NCI-H748 treated with DMSO at 0.1 percent for 48 hours (cell line): ENCODE data around the gene IL13RA1.
A peak's percentile ranks its signal among the peaks of the same experiment; 100 is the strongest.
"Not testable (repeated sequence)": the region's sequence is repeated elsewhere in the genome, so short reads cannot be mapped to it uniquely, and the experiment has no call there.

Experiments used
- DNase-seq: peaks from one replicate; lab custom pipeline; 2025; lab: John Stamatoyannopoulos, UW

Gene IL13RA1

DNA sequence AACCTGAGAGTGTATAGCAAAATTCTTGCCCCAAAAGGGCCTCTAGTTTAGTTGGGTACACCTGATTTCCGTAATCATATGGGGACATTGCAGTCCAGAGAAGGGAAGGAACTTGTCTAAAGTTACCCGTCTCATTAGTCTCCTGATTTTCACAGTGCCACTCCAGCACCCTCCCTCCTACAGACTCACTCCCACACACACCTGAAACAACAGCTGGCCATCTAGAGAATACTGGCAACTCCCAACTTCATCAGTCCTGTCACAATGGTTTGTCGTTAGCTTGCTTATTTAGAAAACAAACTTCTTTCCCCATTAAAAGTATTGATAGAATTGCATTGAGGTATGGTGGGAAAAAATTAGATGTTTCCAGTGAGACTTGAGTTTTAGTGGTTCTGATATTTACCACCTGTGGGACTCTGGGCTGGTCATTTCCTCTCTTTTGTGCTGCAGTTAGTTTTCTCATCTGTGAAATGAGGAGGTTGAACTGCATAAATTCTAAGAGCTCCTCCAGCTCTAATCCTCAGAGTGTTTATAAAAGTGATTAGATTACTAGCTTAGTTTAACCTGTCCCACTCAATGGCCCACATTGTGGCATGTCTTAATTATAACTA lies 1.7 kb downstream of the IL13RA1 start:
- DNase-seq: no peak

DNA sequence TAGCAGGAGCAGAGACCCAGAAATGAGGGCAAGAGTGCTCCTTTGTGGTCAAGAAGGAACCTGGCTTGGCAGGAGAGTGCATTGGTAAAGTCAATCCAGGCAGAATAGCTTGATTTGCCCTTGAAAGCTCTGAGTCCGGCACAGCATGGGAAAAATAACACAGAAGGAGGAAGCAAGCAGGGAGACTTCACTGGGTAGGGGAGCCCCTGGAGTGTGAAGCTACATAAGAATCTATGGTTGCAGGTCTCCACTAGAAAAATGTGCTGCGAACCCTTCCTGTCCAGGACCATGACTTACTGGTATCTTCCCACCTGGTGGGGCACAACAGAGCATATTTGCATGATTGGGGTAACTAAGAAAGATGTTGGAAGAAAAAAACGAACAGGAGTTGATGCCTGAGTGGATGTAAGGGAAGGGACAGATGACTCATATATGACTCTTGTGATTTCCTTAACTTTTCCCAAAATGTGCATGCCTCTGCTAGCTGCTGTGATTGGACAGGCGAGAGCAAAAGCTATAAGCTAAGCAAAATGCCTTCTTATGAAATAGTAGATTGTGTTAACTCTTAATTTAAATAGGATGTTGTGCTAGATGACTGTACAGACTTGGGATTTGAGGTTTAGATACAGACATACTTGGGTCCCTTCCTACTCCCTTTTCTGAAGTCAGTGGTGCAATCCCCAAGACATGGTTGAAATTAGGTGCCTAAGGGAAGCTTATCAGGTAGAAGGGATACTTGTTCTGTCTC lies 3.3 kb downstream of the IL13RA1 start:
- DNase-seq: no peak

DNA sequence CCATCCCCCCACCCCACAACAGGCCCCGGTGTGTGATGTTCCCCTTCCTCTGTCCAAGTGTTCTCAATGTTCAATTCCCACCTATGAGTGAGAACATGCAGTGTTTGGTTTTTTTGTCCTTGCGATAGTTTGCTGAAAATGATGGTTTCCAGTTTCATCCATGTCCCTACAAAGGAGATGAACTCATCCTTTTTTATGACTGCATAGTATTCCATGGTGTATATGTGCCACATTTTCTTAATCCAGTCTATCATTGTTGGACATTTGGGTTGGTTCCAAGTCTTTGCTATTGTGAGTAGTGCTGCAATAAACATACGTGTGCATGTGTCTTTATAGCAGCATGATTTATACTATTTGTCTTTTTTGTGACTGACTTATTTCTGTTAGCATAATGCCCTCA lies 5.1 kb downstream of the IL13RA1 start:
- not testable (repeated sequence) for DNase-seq

DNA sequence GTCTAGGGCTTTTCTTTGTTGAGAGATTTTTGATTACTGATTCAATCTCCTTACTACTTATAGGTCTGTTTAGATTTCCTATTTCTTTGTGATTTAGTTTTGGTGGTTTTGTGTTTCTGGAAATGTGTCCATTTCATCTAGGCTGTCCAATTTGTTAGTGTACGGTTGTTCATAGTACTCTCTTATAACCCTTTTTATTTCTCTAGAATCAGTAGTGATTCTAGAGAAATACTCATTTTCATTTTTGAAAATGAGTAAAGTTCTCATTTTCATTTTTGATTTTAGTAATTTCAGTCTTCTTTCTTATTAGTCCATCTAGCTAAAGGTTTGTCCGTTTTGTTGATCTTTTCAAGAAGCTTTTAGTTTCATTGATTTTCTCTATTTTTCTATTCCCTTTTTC lies 7.5 kb downstream of the IL13RA1 start:
- DNase-seq: no peak

DNA sequence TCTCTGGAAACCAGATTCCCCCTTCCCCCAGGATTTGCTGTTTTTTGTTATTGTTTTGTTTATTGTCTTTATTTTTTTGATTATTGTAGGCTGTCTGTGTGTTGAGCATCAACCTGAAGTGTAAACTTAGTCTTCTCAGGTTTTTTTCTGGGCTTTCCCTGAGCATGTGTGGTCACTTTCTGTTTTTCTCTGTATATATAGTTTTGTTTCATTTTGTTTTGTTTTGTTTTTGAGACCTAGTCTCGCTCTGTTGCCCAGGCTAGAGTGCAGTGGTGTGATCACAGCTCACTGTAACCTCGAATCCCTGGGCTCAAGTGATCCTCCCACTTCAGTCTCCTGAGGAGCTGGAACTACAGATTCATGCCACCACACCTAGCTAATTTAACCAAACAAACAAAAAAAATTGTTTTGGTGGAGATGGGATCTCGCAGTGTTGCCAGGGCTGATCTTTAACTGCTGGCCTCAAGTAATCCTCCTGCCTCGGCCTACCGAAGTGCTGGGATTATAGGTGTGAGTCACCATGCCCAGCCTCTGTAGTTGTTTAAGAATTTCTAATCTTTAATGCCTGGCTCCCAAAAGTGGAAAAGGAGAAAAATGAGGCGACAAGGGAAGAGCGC lies 9.1 kb downstream of the IL13RA1 start:
- no peak for DNase-seq

DNA sequence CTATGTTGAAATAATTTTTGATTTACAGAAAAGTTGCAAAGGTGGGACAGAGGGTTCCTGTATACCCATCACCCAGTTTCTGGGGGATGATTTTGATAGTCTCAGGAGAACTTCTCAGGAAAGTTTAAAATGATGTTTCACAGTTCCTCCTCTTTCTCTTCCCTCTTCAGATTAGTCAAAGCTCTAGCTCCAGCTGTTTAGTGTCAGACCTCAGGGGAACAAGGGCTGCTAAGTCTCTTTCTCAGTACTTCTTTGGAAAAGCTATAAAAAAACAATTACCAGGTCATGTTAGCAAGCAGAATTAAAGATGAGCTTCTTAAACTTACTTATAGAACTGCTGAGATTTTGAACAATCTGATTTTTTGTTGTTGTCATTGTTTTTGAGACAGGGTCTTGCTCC lies 12.2 kb downstream of the IL13RA1 start:
- no peak for DNase-seq

DNA sequence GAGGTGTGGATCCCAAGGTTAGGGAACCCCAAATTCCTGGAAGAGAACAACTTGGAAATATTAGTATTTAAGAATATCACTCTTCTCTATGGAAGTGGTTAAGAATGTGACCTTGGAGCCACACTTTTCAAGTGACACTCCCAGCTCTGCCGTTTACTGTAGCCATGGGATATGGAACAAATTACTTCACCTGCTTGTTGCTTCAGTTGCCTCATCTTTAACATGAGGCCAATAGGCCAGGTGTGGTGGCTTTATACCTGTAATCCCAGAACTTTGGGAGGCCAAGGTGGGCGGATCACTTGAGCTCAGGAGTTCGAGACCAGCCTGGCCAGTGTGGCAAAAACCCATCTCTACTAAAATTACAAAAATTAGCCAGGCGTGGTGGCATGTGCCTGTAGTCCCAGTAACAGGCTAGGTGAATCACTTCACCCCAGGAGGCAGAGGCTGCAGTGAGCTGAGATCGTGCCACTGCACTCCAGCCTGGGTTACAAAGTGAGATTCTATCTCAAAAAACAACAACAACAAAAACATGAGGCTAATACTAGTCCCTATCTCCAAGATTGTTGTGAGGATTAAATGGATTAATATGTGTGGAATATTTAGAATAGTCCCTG lies 13.0 kb downstream of the IL13RA1 start:
- DNase-seq: no peak

DNA sequence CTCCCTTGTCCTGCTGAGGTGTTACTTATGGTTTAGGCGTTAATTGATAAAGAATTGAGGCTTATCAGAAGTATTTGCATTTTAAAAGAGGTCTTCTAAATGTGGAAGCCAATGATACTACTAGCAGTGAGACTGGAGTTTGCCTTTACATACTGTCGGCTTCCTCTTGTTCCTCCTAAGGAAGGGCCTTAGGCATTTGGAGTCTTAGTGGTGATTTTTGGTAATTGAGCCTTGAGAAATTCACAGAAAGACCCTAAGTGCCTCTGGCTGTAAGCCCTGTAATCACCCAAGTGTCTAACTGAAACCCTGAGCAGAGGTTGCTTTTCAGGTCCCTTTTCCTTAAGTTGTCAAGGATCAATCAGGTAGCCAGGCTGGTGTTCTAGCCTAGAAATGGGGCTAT lies 14.8 kb downstream of the IL13RA1 start:
- DNase-seq: no peak

DNA sequence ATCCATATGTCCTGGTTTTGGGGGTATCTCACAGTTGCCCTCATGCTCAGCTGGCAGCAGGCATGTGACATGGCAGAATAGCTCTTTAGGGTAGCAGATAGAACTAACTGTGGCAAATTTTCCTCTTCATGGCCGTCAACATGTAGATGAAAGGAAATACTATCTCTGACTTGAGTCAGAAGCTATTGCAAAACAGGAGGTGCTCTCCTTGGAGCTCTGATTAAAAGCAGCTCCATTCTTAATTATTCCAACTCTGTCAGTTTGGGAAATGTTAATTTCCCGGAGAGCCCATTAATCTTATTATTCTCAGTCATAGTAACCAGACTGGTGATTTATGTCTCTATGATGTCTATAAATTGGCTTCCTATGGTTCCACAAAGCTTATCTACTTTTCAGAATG lies 18.2 kb downstream of the IL13RA1 start:
- no peak for DNase-seq

DNA sequence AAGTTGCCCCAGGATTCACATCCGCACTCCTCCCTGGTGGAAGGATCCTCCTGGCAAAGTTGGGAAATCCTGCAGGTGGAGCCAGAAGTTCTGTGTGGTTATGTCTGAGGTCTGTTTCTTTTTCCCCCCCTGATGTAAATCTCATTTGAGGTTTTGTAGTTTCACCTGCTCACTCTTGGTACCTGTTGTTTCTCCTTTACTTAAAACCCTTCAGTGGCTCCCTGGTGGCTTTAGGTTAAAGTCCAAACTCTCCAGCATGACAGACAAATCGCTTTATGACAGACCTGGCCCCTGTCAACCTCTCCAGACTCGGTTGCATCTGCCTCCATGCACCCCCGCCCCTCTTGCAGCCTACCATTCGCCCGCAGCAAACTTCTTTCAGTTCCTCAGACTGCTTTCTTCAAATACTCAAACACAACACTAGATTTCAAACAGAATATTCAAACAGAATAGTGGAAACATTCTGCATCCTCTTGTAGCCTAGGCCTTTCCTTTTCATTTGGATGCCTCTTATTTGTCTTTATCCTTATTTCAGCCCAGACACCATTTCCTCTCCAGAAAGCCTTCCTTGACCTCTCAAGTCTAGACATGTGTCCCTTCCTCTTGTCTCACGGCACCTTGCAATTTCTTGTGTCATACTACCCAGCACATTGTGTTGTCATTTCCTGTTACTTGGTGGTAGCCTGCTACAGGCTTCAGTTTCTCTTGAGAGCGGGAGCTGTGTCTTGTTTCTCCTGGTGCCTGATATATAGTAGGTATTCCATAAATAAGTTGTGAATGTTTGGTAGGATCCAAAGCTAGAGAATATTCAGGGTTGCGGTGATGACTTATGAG lies 24.8 kb downstream of the IL13RA1 start:
- DNase-seq: no peak

DNA sequence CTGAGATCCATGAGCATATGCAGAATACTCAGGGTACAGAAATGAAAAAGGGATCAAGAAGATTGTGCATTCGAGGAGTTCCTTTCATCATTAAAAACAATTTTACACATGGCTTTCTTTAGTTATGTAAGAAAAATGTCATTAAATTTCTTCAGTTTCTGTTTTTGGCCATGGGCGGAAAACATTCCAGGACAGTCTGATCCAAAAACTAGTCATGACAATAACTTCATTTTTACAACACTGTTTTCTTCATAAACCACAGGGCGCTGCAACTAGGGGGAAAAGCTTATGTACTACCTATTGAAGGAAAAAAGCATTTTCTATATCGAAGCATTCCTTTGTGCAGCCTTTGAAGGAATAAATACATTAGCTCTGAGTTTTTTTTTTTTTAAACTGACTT lies 28.2 kb downstream of the IL13RA1 start:
- no peak for DNase-seq

DNA sequence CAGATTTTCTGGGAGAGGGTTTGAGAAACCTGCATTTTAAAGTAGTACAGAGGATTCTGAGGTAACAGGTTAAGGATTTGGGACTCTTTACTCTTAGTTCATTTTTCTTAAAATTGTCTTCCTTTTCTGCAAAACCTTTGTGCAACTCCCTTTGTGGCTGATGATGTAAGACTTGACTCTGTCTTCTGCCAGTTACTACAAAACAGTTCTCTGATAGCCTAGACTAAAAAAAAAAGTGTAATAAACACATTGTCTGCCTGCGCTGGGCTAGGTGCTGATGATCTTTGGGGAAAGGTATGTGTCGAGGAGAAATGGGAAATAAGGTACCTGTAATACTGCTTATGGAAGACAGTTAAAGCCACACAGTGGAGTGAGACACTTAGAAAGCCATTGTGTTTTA lies 28.7 kb downstream of the IL13RA1 start:
- no peak for DNase-seq

DNA sequence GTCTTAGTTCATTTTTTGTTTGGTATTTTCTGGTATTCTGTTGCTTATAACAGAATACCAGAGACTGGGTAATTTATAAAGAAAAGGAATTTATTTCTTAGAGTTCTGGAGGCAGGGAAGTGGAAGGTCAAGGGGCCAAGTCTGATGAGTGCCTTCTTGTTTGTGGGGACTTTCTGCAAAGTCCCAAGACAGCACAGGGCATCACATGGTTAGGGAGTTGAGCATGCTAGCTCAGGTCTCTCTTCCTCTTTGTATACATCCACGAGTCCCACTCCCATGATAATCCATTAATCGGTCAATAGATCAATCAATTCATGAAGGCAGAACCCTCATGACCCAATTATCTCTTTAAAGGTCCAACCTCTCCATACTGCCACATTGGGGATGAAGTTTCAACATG lies 31.1 kb downstream of the IL13RA1 start:
- no peak for DNase-seq

DNA sequence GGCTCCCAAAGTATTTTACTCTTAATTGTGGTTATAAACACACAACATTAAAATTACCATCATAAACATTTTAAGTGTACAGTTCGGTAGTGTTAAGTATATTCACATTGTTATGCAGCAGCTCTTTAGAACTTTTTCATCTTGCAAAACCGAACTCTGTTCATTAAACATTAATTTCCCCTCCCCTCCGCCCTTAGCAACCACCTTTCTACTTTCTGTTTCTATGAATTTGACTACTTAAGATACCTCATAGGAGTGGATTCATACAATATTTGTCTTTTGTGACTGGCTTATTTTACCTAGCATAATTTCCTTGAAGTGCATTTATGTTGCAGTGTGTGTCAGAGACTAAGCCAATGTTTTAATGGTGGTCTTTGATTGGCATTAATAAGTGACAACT lies 32.6 kb downstream of the IL13RA1 start:
- DNase-seq: no peak

DNA sequence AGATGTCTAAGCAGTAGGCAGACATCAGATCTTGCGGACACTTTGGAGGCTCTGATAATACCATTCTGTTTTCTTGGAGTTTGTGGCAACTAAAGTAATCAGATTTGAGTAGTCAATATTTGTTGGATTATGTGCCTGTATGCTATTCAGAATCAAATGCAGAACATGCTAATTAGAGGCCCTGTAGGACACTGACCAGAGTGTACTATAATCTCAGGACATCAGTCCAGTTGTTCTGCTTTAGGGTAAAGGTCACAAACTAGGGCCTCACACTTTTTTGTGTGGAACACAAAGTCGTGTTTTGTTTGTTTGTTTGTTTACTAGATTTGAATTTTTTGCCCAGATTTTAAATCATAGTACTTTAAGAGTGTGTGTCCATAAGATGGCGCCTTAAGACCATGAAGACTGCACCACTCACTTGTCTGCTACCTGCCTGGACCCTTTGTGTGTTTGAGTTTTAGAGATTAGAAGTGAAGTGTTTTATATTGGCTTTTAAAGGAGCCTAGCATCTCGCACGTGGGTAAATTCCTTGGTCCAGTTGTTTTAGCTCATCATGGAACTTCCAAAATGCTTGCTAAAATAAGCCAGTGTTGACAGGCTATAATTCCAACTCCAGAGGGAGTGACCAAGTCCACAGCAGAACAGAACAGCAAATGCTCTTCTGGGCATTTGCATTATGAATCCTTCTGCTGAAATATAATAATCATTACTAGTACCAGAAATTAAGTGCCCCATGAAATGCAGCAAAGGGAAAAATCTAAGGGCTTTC lies 34.7 kb downstream of the IL13RA1 start:
- peak; percentile 12 for DNase-seq

DNA sequence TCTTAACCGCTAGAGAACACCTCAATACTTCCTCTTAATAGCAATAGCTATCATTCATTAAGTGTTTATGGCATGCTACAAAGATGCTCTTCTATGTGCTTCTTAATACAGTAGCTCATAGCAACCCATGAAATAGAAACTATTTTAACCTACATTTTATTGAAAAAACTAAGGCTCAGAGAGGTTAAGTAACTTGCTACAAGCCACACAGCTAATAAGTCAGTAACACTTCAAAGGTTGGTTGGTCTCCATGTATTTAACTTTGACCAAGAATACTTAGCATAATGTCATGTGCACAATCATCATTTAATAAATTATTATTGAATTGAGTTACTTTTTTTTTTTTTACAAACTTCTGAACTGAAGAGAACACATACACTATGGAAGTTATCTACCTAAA lies 36.1 kb downstream of the IL13RA1 start:
- no peak for DNase-seq

DNA sequence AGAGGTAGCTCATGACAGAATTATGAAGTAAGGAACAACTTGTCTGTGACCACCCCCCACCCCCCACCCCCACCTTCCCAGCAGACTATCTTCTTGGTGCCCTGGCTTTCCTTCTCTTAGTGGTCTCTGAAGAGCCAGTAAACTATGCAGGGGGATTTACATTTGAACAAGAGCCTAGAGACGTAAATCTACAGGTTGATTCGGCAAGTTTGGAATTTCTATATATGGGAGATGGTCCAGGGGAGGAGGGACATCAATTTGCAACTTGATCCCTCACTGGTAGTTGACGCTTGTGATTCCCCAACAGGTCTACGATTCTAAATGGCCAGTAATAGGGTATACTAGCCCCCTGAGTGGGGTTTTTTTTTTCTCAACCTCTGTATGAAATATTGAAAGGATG lies 36.7 kb downstream of the IL13RA1 start:
- DNase-seq: no peak

DNA sequence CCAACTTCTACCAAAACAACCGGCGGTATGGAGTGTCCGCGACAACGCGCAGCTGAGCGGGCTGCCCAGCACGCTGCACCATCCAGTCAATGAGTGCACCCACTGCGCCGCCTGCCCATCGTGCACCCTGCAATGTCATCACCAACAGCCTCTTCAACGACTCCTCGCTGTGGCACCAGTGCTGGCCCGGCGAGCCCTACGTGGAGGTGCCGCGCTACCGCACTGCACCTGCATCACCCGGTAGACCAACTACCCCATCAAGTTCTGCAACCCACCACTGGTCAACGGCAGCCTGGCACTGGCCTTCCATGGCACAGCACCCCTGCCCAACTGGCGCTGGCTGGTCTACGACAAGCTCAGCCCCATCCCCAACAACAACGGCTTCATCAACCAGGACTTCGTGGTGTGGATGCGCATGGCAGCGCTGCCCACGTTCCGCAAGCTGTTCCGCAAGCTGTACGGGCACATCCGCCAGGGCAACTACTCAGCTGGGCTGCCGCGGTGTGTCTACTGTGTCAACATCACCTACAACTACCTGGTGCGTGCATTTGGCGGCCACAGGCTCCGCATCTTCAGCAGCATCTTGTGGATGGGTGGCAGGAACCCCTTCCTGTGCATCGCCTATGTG lies 42.8 kb downstream of the IL13RA1 start:
- DNase-seq: no peak

DNA sequence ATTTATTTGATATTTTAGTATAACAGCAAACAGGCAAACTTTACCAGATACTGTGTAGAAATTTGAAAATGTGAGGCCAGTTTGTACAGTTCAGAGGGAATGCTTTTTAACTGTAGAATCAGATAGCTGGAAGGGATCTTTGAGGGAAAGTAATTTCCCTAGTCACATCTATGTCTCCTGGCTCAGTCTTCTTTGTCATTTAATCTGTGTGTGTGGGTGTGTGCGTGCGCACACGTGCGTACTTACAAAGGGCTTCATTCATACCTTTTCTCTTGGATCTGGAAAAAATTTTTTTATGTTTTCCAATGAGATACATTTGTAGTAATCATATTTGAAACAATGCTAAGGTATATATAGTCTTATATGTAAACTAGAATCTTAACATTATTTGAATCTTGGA lies 44.6 kb downstream of the IL13RA1 start:
- no peak for DNase-seq

DNA sequence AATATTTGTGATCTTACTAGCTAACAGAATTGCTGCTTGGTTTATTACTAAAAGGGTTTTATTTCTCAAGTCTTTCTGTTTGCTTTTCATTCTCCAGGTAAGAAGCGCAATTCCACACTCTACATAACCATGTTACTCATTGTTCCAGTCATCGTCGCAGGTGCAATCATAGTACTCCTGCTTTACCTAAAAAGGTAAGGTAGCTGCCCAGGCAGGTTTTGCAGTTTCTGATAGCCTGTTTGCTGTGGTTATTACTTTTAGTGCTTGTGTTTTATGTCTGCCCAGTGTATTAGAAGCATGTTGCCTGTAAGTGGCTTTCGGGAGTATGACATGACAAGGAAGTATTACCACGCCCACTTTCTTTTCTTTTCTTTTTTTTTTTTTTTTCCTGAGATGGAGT lies 46.4 kb downstream of the IL13RA1 start:
- DNase-seq: peak; percentile 39

DNA sequence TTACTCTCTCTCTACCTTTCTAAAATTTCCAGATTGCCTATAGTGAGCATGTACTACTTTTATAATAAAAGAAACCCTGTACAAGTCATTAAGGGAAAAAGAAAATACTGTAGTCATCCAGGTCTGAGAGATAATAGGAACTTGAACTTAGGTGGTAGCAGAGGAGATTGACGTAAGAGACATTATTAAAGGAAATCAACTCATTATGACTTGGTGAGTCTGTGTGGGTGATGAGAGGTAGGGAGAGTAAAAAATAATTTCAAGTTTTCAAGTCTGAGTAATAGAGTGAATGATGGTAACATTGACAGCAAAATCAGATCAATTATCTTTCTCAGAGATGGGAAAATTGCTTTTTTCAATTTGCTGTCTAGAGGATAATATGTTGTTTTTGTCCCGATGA lies 52.2 kb downstream of the IL13RA1 start:
- no peak for DNase-seq
